ENCODE measurements around the gene PPFIA1.
A peak's percentile ranks its signal among the peaks of the same experiment; 100 is the strongest.
"Not testable (repeated sequence)": the region's sequence is repeated elsewhere in the genome, so short reads cannot be mapped to it uniquely, and the experiment has no call there.

Gene PPFIA1

DNA sequence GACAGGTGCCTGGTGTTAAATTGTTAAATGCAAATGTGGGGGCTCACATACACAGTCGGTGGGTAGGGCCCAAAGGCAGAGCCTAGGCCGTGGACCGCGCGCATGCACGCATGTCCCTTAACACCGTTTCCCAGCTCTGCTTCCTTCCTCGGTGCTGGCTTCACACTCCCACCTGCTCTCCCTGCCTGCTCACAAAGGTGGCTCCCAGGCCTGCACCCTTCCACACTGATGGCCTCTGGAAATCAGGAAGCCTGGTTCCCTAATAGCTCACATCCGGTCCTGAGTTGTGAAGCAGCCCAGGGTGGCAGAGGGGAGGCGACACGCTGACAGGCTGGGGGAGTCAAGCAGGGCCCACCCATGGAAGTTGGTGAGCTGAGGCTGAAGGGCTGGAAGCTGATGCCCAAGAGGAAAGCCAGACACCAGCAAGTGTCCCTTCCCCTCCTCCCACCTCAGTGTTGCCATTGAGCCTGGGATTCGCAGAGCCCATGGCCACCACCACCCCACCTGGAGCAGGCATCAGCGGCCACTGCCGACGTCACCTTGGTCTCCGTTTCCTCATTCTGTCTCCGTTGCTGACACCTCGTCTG is 114.2 kb downstream of the PPFIA1 start:
- Histone ChIP-seq H3K4me1 (ENCODE audit: control insufficient read depth, low read depth, low read length) (peaks cover 7% of the 10 kb centered on the region), H3K4me3 (ENCODE audit: low read length) (no peak overlapping the region), H3K9ac (ENCODE audit: low read length) (no peak overlapping the region), H3K9me3 (ENCODE audit: control insufficient read depth, low read depth, low read length) (no peaks in the 10 kb centered on the region), H3K36me3 (ENCODE audit: control insufficient read depth, low read depth, low read length) (peaks cover 8% of the 10 kb centered on the region), H3K27ac (ENCODE audit: low read length) (no peak overlapping the region), H3K27me3 (ENCODE audit: control insufficient read depth, insufficient read depth, low read length) (no peaks in the 10 kb centered on the region)

GRCh38 chr11:70387564-70387963 is 117.1 kb downstream of the PPFIA1 start:
- Histone ChIP-seq H3K9me3 (ENCODE audit: control insufficient read depth, low read depth, low read length) (no peaks in the 10 kb centered on the region), H3K27ac (ENCODE audit: low read length) (no peak overlapping the region), H3K9ac (ENCODE audit: low read length) (no peak overlapping the region), H3K4me1 (ENCODE audit: control insufficient read depth, low read depth, low read length) (peaks cover 15% of the 10 kb centered on the region), H3K27me3 (ENCODE audit: control insufficient read depth, insufficient read depth, low read length) (no peaks in the 10 kb centered on the region), H3K4me3 (ENCODE audit: low read length) (no peak overlapping the region), H3K36me3 (ENCODE audit: control insufficient read depth, low read depth, low read length) (peaks cover 8% of the 10 kb centered on the region)

DNA sequence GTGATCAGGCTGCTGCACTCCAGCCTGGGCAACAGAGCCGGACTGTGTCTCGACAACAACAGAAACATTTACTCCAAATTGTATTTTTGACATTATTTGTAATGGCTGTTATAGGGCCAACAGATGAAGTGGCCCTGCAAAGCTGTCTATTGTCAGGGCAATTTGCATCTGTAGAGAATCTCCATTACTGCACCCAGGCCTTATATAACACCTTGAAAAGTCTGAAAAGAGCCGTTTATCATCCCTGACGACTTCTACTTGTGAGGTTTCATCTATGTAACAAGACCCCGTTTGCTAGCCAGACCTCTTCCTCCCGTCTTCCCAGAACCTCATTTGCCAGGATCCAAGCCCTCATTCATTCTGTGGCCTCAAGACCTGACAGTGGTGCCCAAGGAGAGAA is 118.7 kb downstream of the PPFIA1 start:
- H3K36me3 ChIP-seq (ENCODE audit: control insufficient read depth, low read depth, low read length) = peaks cover 8% of the 10 kb centered on the region

GRCh38 chr11:70390882-70391281 is 120.4 kb downstream of the PPFIA1 start:
- not testable (repeated sequence) for H3K9ac ChIP-seq (ENCODE audit: low read length); H3K36me3 ChIP-seq (ENCODE audit: control insufficient read depth, low read depth, low read length); H3K27me3 ChIP-seq (ENCODE audit: control insufficient read depth, insufficient read depth, low read length); H3K9me3 ChIP-seq (ENCODE audit: control insufficient read depth, low read depth, low read length); H3K4me3 ChIP-seq (ENCODE audit: low read length)
- H3K27ac ChIP-seq (ENCODE audit: low read length) = peak overlapping the region; percentile 52
- H3K4me1 ChIP-seq (ENCODE audit: control insufficient read depth, low read depth, low read length) = peaks cover 15% of the 10 kb centered on the region

More for the DNA sequence above, 118.7 kb downstream of the PPFIA1 start:
- Histone ChIP-seq H3K4me1 (ENCODE audit: control insufficient read depth, low read depth, low read length) (peaks cover 15% of the 10 kb centered on the region), H3K27ac (ENCODE audit: low read length) (no peak overlapping the region), H3K9ac (ENCODE audit: low read length) (no peak overlapping the region), H3K9me3 (ENCODE audit: control insufficient read depth, low read depth, low read length) (no peaks in the 10 kb centered on the region), H3K4me3 (ENCODE audit: low read length) (no peak overlapping the region), H3K27me3 (ENCODE audit: control insufficient read depth, insufficient read depth, low read length) (no peaks in the 10 kb centered on the region)

DNA sequence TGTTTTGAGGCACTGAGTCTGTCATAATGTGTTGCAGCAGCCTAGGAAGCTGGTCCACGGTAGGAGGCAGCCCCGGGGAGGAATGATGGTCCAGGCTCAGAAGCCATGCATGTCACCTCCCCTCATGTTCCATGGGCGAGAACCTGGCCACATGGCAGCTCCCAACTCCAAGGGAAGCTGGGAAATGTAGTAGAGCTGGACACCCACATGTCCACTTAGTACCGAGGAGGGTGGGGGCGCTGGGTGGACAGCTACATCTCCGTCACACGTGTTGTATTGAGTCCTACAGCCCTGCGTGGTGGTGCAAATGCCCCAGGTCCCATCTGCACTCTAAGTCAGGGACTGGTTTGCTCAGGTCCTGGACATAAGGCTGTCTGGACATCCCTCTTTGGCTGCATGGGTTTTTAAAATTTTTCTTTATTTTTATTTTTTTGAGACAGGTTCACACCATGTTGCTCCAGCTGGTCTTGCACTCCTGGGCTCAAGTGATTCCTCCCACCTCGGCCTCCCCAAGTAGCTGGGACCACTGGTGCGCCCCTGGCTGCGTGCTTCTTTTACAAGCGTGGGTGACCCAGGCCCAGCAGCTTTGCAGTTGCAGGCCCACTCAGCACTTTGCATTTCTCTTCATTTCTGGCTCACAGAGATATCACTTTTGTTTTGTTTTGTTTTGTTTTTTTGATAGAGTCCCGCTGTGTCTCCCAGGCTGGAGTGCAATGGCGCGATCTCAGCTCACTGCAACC is 123.9 kb downstream of the PPFIA1 start:
- H3K4me3 ChIP-seq (ENCODE audit: low read length) = no peak overlapping the region
- H3K36me3 ChIP-seq (ENCODE audit: control insufficient read depth, low read depth, low read length) = peaks cover 9% of the 10 kb centered on the region
- H3K27me3 ChIP-seq (ENCODE audit: control insufficient read depth, insufficient read depth, low read length) = no peaks in the 10 kb centered on the region
- peaks cover 12% of the 10 kb centered on the region for H3K4me1 ChIP-seq (ENCODE audit: control insufficient read depth, low read depth, low read length)
- no peak overlapping the region for H3K9ac ChIP-seq (ENCODE audit: low read length)
- H3K9me3 ChIP-seq (ENCODE audit: control insufficient read depth, low read depth, low read length) = no peaks in the 10 kb centered on the region
- H3K27ac ChIP-seq (ENCODE audit: low read length) = no peak overlapping the region

DNA sequence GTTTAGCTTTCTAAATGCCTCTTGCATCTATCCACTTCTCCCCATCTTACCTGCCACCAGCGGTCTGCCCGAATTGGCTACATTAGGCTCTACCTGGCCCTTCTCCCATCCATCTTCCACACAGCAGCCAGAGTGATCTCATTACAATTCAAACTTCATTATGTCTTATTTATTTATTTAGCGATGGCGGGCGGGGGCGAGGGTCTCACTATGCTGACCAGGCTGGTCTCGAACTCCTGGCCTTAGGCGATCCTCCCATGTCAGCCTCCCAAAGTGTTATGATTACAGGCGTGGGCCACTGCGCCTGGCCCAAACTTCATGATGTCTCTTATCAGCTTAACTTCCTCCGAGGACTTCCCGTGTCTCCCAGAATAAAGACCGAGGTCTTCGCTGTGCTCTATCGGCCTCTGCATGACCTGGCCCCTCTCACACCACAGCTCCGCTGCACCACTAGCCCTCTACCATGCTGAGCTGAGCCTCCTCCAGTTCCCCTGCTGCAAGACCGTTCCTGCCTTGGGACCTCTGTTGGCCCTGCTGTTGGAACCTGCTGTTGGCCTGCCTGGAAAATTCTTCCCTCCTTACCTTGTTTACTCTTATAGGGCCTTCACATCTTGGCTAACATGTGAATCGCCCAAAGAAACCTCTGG is 127.0 kb downstream of the PPFIA1 start:
- Histone ChIP-seq H3K4me1 (ENCODE audit: control insufficient read depth, low read depth, low read length) (peaks cover 6% of the 10 kb centered on the region), H3K36me3 (ENCODE audit: control insufficient read depth, low read depth, low read length) (peaks cover 11% of the 10 kb centered on the region), H3K27me3 (ENCODE audit: control insufficient read depth, insufficient read depth, low read length) (no peaks in the 10 kb centered on the region), H3K9me3 (ENCODE audit: control insufficient read depth, low read depth, low read length) (no peaks in the 10 kb centered on the region), H3K9ac (ENCODE audit: low read length) (peak overlapping the region; percentile 76), H3K27ac (ENCODE audit: low read length) (peak overlapping the region; percentile 1), H3K4me3 (ENCODE audit: low read length) (peak overlapping the region; percentile 71)

- peaks cover 12% of the 10 kb centered on the region for H3K36me3 ChIP-seq (ENCODE audit: control insufficient read depth, low read depth, low read length)
- no peaks in the 10 kb centered on the region for H3K27me3 ChIP-seq (ENCODE audit: control insufficient read depth, insufficient read depth, low read length)
- H3K9ac ChIP-seq (ENCODE audit: low read length) = peak within 1 kb of the TSS; percentile 76
- peaks cover 6% of the 10 kb centered on the region for H3K4me1 ChIP-seq (ENCODE audit: control insufficient read depth, low read depth, low read length)
- H3K9me3 ChIP-seq (ENCODE audit: control insufficient read depth, low read depth, low read length) = no peaks in the 10 kb centered on the region
- peak within 1 kb of the TSS; percentile 71 for H3K4me3 ChIP-seq (ENCODE audit: low read length)
- H3K27ac ChIP-seq (ENCODE audit: low read length) = peak within 1 kb of the TSS; percentile 1
Measured at GRCh38 chr11:70397983-70398833, 127.7 kb downstream of the PPFIA1 start, which contains the start of gene CTTN. TSS of gene CTTN (plus strand) at chr11:70398529. CDS start at chr11:70407298, 8,769 bp downstream.

GRCh38 chr11:70398834-70399680 is 128.6 kb downstream of the PPFIA1 start:
- H3K27ac ChIP-seq (ENCODE audit: low read length) = no peak overlapping the region
- peak overlapping the region; percentile 76 for H3K9ac ChIP-seq (ENCODE audit: low read length)

GRCh38 chr11:70399681-70400112 is 129.2 kb downstream of the PPFIA1 start:
- Histone ChIP-seq H3K27ac (ENCODE audit: low read length) (no peak overlapping the region), H3K4me1 (ENCODE audit: control insufficient read depth, low read depth, low read length) (peaks cover 6% of the 10 kb centered on the region), H3K9ac (ENCODE audit: low read length) (peak overlapping the region; percentile 76), H3K9me3 (ENCODE audit: control insufficient read depth, low read depth, low read length) (no peaks in the 10 kb centered on the region), H3K4me3 (ENCODE audit: low read length) (peak overlapping the region; percentile 71), H3K27me3 (ENCODE audit: control insufficient read depth, insufficient read depth, low read length) (no peaks in the 10 kb centered on the region), H3K36me3 (ENCODE audit: control insufficient read depth, low read depth, low read length) (peaks cover 6% of the 10 kb centered on the region)

More at GRCh38 chr11:70398834-70399680, 128.6 kb downstream of the PPFIA1 start:
- H3K36me3 ChIP-seq (ENCODE audit: control insufficient read depth, low read depth, low read length) = peaks cover 9% of the 10 kb centered on the region
- no peaks in the 10 kb centered on the region for H3K27me3 ChIP-seq (ENCODE audit: control insufficient read depth, insufficient read depth, low read length)
- peaks cover 6% of the 10 kb centered on the region for H3K4me1 ChIP-seq (ENCODE audit: control insufficient read depth, low read depth, low read length)
- H3K4me3 ChIP-seq (ENCODE audit: low read length) = peak overlapping the region; percentile 71
- no peaks in the 10 kb centered on the region for H3K9me3 ChIP-seq (ENCODE audit: control insufficient read depth, low read depth, low read length)

DNA sequence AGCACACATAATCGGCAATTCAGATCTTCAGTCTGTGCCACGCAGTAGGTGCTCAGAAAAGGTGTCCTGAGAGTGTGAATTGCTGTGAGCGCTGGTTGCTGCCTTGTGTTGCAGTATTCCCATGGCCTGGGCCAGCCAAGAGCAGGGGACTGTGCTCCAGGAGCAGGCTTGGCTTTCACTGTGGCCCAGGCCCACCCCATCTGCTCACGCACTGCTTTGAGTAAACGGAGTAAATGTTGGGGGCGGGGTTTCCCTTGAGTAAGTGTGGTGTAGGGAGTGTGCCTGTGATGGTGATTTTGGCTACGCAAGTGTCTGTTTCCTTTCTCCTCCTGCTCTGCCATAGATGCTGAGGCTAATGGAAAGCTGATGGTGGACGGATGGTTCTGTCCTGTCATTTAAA is 130.2 kb downstream of the PPFIA1 start:
- H3K4me3 ChIP-seq (ENCODE audit: low read length) = no peak overlapping the region
- H3K27ac ChIP-seq (ENCODE audit: low read length) = no peak overlapping the region
- H3K4me1 ChIP-seq (ENCODE audit: control insufficient read depth, low read depth, low read length) = peaks cover 6% of the 10 kb centered on the region
- no peak overlapping the region for H3K9ac ChIP-seq (ENCODE audit: low read length)
- H3K36me3 ChIP-seq (ENCODE audit: control insufficient read depth, low read depth, low read length) = peaks cover 12% of the 10 kb centered on the region
- no peaks in the 10 kb centered on the region for H3K27me3 ChIP-seq (ENCODE audit: control insufficient read depth, insufficient read depth, low read length)
- no peaks in the 10 kb centered on the region for H3K9me3 ChIP-seq (ENCODE audit: control insufficient read depth, low read depth, low read length)
